HG03064 (cell line): ENCODE results near the gene CDH18.

Experiments used
- ATAC-seq: cut with Tn5 transposase; IDR thresholded peaks from one replicate; pipeline ENCODE4 v1.9.1; 2021; ENCODE audit warnings: low read depth; ENCODE audit not compliant: unreplicated experiment

The CDH18 gene

GRCh38 chr5:19498852-19499251 lies 489.1 kb downstream of the CDH18 start:
- no peak for ATAC-seq

DNA sequence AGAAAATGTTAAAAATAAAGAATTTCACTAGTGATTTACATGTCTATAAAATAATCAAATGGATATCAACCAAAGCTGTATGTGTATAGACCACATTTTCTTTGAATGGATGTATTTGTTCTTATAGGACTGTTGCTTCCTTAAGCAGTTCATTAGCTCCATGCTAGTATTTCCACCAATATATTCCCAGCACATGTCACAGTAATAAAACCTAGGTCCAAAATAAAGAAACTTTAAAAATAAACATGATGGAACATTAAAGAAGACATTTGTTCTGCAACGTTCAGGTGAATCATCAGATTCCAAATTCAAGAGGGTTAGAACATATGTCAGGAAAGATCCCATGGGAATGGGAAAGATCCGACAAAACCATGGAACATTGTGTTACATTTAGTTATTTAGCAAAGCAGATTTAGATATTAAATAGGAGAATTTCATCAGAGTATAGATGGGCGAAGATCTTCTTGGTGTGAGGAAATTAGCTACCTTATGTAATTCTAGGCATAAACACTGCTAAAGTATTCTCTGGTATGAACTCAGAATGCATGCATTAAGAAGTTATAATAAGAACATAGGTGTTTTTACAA lies 490.7 kb downstream of the CDH18 start:
- no peak for ATAC-seq

DNA sequence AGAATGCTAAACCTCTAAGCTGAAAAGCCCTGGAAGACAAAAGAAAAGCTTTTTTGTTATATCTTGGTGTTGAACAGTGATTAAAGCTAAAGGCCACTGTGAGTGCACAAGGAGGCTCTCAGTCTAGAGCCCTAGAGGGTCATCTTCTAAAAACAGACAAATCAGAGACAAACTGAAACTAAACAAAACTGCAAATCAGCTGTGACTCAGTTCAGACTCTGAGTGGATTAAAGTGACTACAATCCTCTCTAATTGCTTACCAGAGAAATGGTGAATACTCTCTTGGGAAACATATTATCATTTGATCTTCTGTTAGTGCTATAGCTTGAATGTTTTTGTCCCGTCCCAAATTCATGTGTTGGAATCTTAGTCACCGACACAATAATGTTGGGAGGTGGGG lies 491.9 kb downstream of the CDH18 start:
- ATAC-seq, result no peak

DNA sequence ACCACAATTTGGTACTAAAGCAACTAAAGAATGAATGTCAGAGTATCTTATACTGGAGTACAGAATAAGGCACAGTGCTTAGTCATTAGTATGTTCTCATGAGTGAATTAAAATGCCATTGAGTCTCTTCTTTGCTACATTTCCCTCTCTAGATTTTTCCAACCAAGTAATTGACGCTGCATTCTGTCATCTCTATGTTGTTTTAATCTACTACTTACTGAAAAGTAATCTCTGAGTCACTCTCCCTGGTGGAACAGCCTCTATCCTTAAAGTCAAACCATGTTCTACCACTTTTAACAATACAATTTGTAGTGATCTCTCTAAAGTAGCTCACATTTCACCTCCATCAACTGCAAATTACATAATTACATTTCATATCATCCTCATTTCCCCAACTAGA lies 495.1 kb downstream of the CDH18 start:
- ATAC-seq, result no peak

DNA sequence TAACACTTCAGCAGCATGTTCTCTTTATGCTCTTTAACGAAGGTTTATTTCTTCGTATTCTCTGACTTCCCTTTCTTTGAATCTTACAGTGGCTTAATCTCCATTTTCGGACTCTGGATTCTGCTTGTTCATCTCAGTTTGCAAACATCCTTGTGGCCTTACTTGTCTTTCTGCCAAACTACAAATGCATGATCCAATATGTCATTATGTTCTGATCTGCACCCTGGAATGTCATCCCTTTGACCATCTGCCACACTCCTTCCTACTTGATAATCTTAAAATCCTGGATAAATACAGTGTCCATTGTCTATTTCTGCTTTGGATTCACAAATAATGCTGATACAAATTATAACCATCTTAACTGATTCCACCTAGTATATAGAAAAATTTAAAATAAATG lies 499.2 kb downstream of the CDH18 start:
- no peak for ATAC-seq

DNA sequence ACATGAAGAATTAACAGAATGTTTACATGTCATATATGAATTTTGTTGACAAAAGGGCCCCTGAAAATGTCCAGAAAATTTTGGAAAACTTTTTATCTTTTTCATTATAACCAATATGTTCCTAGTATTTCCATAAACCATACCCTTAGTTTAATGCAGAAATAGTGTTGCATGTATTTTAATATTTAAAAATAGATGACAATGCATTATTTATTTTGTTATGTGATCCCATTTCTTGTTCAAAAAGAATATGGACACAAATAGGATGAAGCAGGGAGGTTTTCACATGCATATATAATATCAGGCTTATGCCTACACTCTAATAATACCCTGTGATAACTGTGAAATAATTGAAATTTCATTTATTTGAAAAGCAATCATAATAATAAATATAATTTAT lies 500.5 kb downstream of the CDH18 start:
- ATAC-seq, result no peak

DNA sequence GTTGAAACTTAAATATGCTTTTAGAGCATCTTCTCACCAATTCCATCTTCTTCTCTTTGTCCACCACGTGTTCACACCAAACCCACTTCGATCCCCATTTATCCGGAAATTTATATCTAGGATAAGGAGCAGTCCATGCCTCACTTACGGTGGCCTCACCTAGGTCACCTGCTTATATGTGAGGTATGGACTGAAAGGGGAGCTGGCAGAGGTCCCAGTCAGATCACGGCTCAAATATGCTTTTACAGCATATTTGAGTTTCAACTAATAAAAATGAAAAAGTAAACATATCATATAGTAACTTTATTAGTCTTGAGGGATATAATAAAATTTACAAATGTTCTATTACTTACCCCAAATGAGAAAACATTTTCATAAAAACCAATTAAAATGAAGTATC lies 508.4 kb downstream of the CDH18 start:
- ATAC-seq, result no peak

DNA sequence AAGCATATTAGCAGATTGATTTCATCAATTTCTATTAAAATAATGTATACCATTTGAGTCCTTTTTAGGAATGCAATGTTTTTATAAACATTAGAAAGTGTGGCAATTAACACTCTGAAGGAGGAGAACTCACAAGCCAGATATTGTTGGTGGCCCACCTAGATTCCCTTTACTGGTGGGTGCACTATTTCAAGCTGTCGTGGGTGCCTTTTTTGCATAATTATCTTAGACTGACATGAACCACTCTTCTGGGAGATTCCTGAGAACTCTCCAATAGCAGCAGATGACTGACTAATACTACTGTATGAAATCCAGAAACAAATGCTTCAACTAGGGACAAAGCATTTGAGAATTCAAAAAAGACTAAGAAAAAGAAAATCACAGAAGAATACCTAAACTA lies 526.0 kb downstream of the CDH18 start:
- no peak for ATAC-seq

DNA sequence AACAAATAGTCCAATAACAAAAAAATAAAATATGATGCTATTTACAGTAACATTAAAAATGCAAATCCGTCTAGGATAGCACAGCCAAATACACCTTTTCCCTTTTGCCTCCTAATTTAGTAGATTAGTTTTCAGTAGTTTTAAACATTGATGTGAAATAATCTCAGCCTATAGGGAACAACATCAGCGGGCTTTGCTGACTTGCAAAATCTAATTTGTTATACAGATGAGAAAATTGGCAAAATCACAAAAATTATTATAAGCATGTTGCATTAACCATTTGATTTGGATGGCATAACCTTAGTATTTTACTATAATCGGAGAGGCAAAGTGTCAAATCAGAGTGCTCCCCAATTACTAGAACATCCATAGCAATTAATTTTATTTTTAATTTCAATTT lies 563.5 kb downstream of the CDH18 start:
- ATAC-seq, result no peak
